ENCODE measurements around the gene LRRC28.

LRRC28 gene

GRCh38 chr15:99248000-99248715, 3.1 kb upstream of the LRRC28 start:
- TF ChIP-seq CTCF (IDR thresholded peaks at IDR 0.05; ENCODE audit: low read length, missing control alignments): no peak
- DNase-seq (ENCODE audit: low read depth): no peak

GRCh38 chr15:99249270-99249841, 1.9 kb upstream of the LRRC28 start, which contains the start of gene TTC23:
Gene TTC23, minus strand, starts transcription at chr15:99249581. Its CDS starts 20,869 bp downstream, at chr15:99228712.
- peak; percentile 92 for DNase-seq (ENCODE audit: low read depth)
- TF ChIP-seq CTCF (IDR thresholded peaks at IDR 0.05; ENCODE audit: low read length, missing control alignments): no peak
- peak within 1 kb of the TSS; percentile 78 for H3K4me3 ChIP-seq (replicated peaks; ENCODE audit: low read depth, low read length)

More at GRCh38 chr15:99248000-99248715, 3.1 kb upstream of the LRRC28 start:
- H3K4me3 ChIP-seq (replicated peaks; ENCODE audit: low read depth, low read length): peak overlapping the region; percentile 78

- peak overlapping the region; percentile 78 for H3K4me3 ChIP-seq (replicated peaks; ENCODE audit: low read depth, low read length)
- no peak for TF ChIP-seq CTCF (IDR thresholded peaks at IDR 0.05; ENCODE audit: low read length, missing control alignments)
- no peak for DNase-seq (ENCODE audit: low read depth)
Observed at GRCh38 chr15:99250001-99250400, 1.3 kb upstream of the LRRC28 start.

- DNase-seq (ENCODE audit: low read depth): no peak
- no peak for TF ChIP-seq CTCF (IDR thresholded peaks at IDR 0.05; ENCODE audit: low read length, missing control alignments)
- H3K4me3 ChIP-seq (replicated peaks; ENCODE audit: low read depth, low read length): peak overlapping the region; percentile 78
Observed at GRCh38 chr15:99250494-99250856, 806 bp upstream of the LRRC28 start.

GRCh38 chr15:99252326-99252725, 1.0 kb downstream of the LRRC28 start:
- H3K4me3 ChIP-seq (replicated peaks; ENCODE audit: low read depth, low read length): peak overlapping the region; percentile 74
- DNase-seq (ENCODE audit: low read depth): no peak
- TF ChIP-seq CTCF (IDR thresholded peaks at IDR 0.05; ENCODE audit: low read length, missing control alignments): no peak

- TF ChIP-seq CTCF (IDR thresholded peaks at IDR 0.05; ENCODE audit: low read length, missing control alignments): no peak
- DNase-seq (ENCODE audit: low read depth): peak; percentile 34
- H3K4me3 ChIP-seq (replicated peaks; ENCODE audit: low read depth, low read length): no peak overlapping the region
Observed at GRCh38 chr15:99253381-99254090, 2.3 kb downstream of the LRRC28 start.
